B cell (primary cell): ENCODE measurements around the gene ST6GAL1. TPM values are rescaled to one million over a fixed set of nuclear protein-coding genes. Genes with fewer than 3 reads are reported as not detected.

ENCODE experiments used
- ATAC-seq: fragments of 200-7000 bp; cut with Tn5 transposase; one replicate; pipeline ENCODE4 v1.10.0; 2021; ENCODE audit warnings: low read depth, mild to moderate bottlenecking, moderate number of reproducible peaks, moderate library complexity
- CTCF ChIA-PET: fragments of 350-600 bp; sonication (Branson Sonifier 250); formaldehyde crosslinking; loops from one replicate; lab custom pipeline; 2021; ENCODE audit warnings: antibody characterized with exemption, inconsistent platforms; lab: Charles Lee
- POLR2A ChIA-PET: fragments of 350-600 bp; sonication (Branson Sonifier 250); formaldehyde crosslinking; loops from one replicate; lab custom pipeline; 2021; ENCODE audit warnings: antibody characterized with exemption; lab: Charles Lee
- DNase-seq: peaks from one replicate; pipeline ENCODE4 v3.0.0; 2013
- H2AFZ ChIP-seq: 2 replicates; pipeline ENCODE4 v1.6.1; 2012; ENCODE audit warnings: mild to moderate bottlenecking, low read depth, low read length; ENCODE audit not compliant: insufficient read depth, poor library complexity, severe bottlenecking
- H3K27ac ChIP-seq, 2 donors: 1 replicate in 1 of 2; 2 replicates in 1 of 2; pipeline ENCODE4 v1.5.1; 2012 to 2013; ENCODE audit warnings: low read length in 2 of 2, mild to moderate bottlenecking in 2 of 2, moderate library complexity in 1 of 2
- H3K27me3 ChIP-seq, 4 experiments: fragments of 200-600 bp in 1 of 4; sonication (generic) in 1 of 4; replicated peaks in 1 of 4; 1 replicate in 2 of 4; 2 replicates in 2 of 4; pipeline versions ENCODE4 v1.6.1 to v1.7.0; 2013 to 2016; ENCODE audit warnings: low read length in 3 of 4, mild to moderate bottlenecking in 2 of 4, mixed read lengths in 1 of 4, moderate library complexity in 1 of 4; ENCODE audit not compliant: insufficient read depth in 4 of 4, control insufficient read depth in 3 of 4; ENCODE audit errors: control extremely low read depth in 1 of 4
- H3K36me3 ChIP-seq, 2 experiments: replicated peaks in 1 of 2; 1 replicate in 1 of 2; 2 replicates in 1 of 2; pipeline versions ENCODE4 v1.6.1 to v1.7.1; 2013; ENCODE audit warnings: low read length in 1 of 2; ENCODE audit not compliant: insufficient read depth in 2 of 2, control insufficient read depth in 1 of 2; ENCODE audit errors: control extremely low read depth in 1 of 2, extremely low read depth in 1 of 2
- H3K4me1 ChIP-seq, 2 donors: fragments of 200-600 bp in 1 of 2; sonication (generic) in 1 of 2; 1 replicate in 1 of 2; 2 replicates in 1 of 2; pipeline versions ENCODE4 v1.5.1 to v1.6.1; 2013 to 2017; ENCODE audit warnings: low read length in 2 of 2; ENCODE audit not compliant: control insufficient read depth in 2 of 2, insufficient read depth in 2 of 2
- H3K4me2 ChIP-seq: replicated peaks from 2 replicates; pipeline ENCODE3; 2012; ENCODE audit warnings: mild to moderate bottlenecking, low read depth, low read length; ENCODE audit not compliant: poor library complexity, severe bottlenecking
- H3K4me3 ChIP-seq, 5 experiments: fragments of 200-600 bp in 1 of 5; sonication (generic) in 1 of 5; 1 replicate in 3 of 5; 2 replicates in 2 of 5; pipeline versions ENCODE4 v1.5.1 to v1.7.0; 2011 to 2016; ENCODE audit warnings: low read length in 4 of 5, mild to moderate bottlenecking in 4 of 5, low read depth in 2 of 5, control low read depth in 1 of 5, moderate library complexity in 1 of 5; ENCODE audit not compliant: insufficient read depth in 1 of 5; ENCODE audit errors: control extremely low read depth in 1 of 5, extremely low read depth in 1 of 5
- H3K79me2 ChIP-seq: fragments of 200-600 bp; sonication (generic); one replicate; pipeline ENCODE4 v1.6.0; 2016; ENCODE audit warnings: low read length; ENCODE audit not compliant: control insufficient read depth, insufficient read depth
- H3K9ac ChIP-seq: fragments of 200-600 bp; sonication (generic); 2 replicates; pipeline ENCODE4 v1.6.1; 2017; ENCODE audit warnings: mild to moderate bottlenecking, low read length, moderate library complexity
- H3K9me3 ChIP-seq, 3 donors: one replicate each; pipeline versions ENCODE4 v1.6.1 to v1.7.1; 2013; ENCODE audit warnings: low read length in 2 of 3; ENCODE audit not compliant: control insufficient read depth in 2 of 3, insufficient read depth in 1 of 3; ENCODE audit errors: control extremely low read depth in 1 of 3
- H4K20me1 ChIP-seq: 2 replicates; pipeline ENCODE4 v1.6.0; 2012; ENCODE audit warnings: mild to moderate bottlenecking, low read length; ENCODE audit not compliant: insufficient read depth, control insufficient read depth, poor library complexity, severe bottlenecking
- H3K27ac Mint-ChIP-seq: one replicate; pipeline ENCODE4 v1.8.0; 2021; ENCODE audit warnings: mixed read lengths
- H3K27me3 Mint-ChIP-seq: one replicate; pipeline ENCODE4 v1.8.0; 2021; ENCODE audit warnings: mixed read lengths
- H3K4me1 Mint-ChIP-seq: one replicate; pipeline ENCODE4 v1.8.0; 2021; ENCODE audit warnings: mixed read lengths
- H3K4me3 Mint-ChIP-seq: one replicate; pipeline ENCODE4 v1.8.0; 2021; ENCODE audit warnings: mixed read lengths
- H3K9me3 Mint-ChIP-seq: one replicate; pipeline ENCODE4 v1.8.0; 2022; ENCODE audit warnings: mixed read lengths; ENCODE audit not compliant: insufficient read depth
- CTCF ChIP-seq: fragments of 200-600 bp; IDR thresholded peaks from one replicate; pipeline ENCODE4 v1.8.0; 2022; ENCODE audit warnings: antibody characterized with exemption, mild to moderate bottlenecking
- EZH2 ChIP-seq: IDR thresholded peaks from 2 replicates; pipeline ENCODE4 v1.6.1; 2012; ENCODE audit warnings: borderline replicate concordance, low read depth, mild to moderate bottlenecking, moderate library complexity, low read length; ENCODE audit not compliant: insufficient read depth, poor library complexity, severe bottlenecking
- WGBS: methylation state at CpG from one replicate; pipeline ENCODE4 v1.1.5; 2013; ENCODE audit warnings: missing lambda C conversion rate; ENCODE audit not compliant: insufficient coverage; 5-methylcytosine and 5-hydroxymethylcytosine counted together
- intact Hi-C: fragments of 100-400 bp; cut with micrococcal nuclease; formaldehyde crosslinking; loops from one replicate; pipeline ENCODE4 v1.10.0; 2022
- polyA plus RNA-seq: library from polyadenylated mRNA; depleted of rRNA; stranded (reverse); fragments of >200 nt; gene quantifications from 2 replicates; pipeline ENCODE4 v1.2.3, GENCODE V29; 2012
- total RNA-seq, 2 donors: library from RNA; stranded (reverse); fragments of 120-200 nt in 1 of 2; gene quantifications; 1 replicate in 1 of 2; 2 replicates in 1 of 2; pipeline versions ENCODE4 v1.2.3 to v1.2.4, GENCODE V29; 2013 to 2022

Gene ST6GAL1
- total and polyA plus RNA-seq, 2 donors (not counting 1 experiment from before 2014, with no cell fraction given): 174 to 563 TPM

- intact Hi-C loops: no loop called here
- 43% methylated on average over 4 of the region's 5 CpGs for WGBS
These were observed 112.0 kb downstream of the ST6GAL1 start for GRCh38 chr3:187042346-187042745.

More at GRCh38 chr3:187042346-187042745, 112.0 kb downstream of the ST6GAL1 start:
- TF ChIP-seq CTCF: no peak
- no peak for TF ChIP-seq EZH2
- ChIA-PET CTCF (interaction anchor here (1.0 to 2.6 kb wide), 3 partner anchors 11 to 26 kb away, joined by 3 to 11 read pairs (median 4); no protein-coding TSS in a partner anchor), POLR2A (no interaction called here)
- Histone ChIP-seq H2AFZ (no peak overlapping the region), H3K27ac (peak overlapping the region; percentile 89 to 92), H3K36me3 (peaks cover 2 to 87% of the 10 kb centered on the region in 2 experiments), H3K9me3 (no peaks in the 10 kb centered on the region), H4K20me1 (peaks cover 19% of the 10 kb centered on the region), H3K9ac (peak overlapping the region; percentile 13), H3K27me3 (no peaks in the 10 kb centered on the region), H3K4me1 (peaks cover 84 to 86% of the 10 kb centered on the region in 2 donors), H3K4me2 (peak overlapping the region; percentile 67), H3K79me2 (peaks cover 94% of the 10 kb centered on the region), H3K4me3 (peak overlapping the region in 1 of 5 experiments; percentile 31)
- DNase-seq: no peak
- Mint-ChIP-seq H3K4me3 (peak overlapping the region; percentile 75), H3K9me3 (no peaks in the 10 kb centered on the region), H3K27ac (peak overlapping the region; percentile 87), H3K4me1 (peaks cover 86% of the 10 kb centered on the region), H3K27me3 (no peaks in the 10 kb centered on the region)
- no peak for ATAC-seq
